HepG2 (cell line): ENCODE measurements around the gene SHISA5. TPM values are rescaled to one million over a fixed set of nuclear protein-coding genes. Genes with fewer than 3 reads are reported as not detected.

Experiments
- AGO1 ChIP-seq: fragments of 200-400 bp; formaldehyde crosslinking; IDR thresholded peaks from 2 replicates; pipeline ENCODE4 v1.6.1; 2017; ENCODE audit warnings: mild to moderate bottlenecking, low read depth, low read length, moderate library complexity; ENCODE audit not compliant: poor library complexity, severe bottlenecking
- GABPB1 ChIP-seq: IDR thresholded peaks from 2 replicates; pipeline ENCODE4 v1.6.1; 2016; ENCODE audit warnings: mild to moderate bottlenecking, missing genetic modification reagents, moderate library complexity, missing compliant biosample characterization
- HNRNPK ChIP-seq: fragments of 200-400 bp; formaldehyde crosslinking; IDR thresholded peaks from 2 replicates; pipeline ENCODE4 v1.6.1; 2018; ENCODE audit warnings: low read length, low read depth, moderate library complexity, mild to moderate bottlenecking; ENCODE audit not compliant: poor library complexity, severe bottlenecking
- HNRNPL ChIP-seq: fragments of 200-400 bp; formaldehyde crosslinking; IDR thresholded peaks from 2 replicates; pipeline ENCODE4 v1.6.1; 2017; ENCODE audit warnings: mild to moderate bottlenecking, low read depth, low read length
- HNRNPLL ChIP-seq: fragments of 200-400 bp; formaldehyde crosslinking; IDR thresholded peaks from 2 replicates; pipeline ENCODE4 v1.6.1; 2017; ENCODE audit warnings: mild to moderate bottlenecking, low read depth, low read length; ENCODE audit not compliant: poor library complexity, severe bottlenecking
- JUNB ChIP-seq: sonication (generic); formaldehyde crosslinking; IDR thresholded peaks from 2 replicates; pipeline ENCODE4 v1.8.0; 2022; ENCODE audit warnings: missing genetic modification reagents, mild to moderate bottlenecking, borderline replicate concordance
- MTF2 ChIP-seq: sonication (generic); formaldehyde crosslinking; IDR thresholded peaks from 2 replicates; pipeline ENCODE4 v1.5.0; 2020; ENCODE audit warnings: missing genetic modification reagents, borderline replicate concordance
- NCOA2 ChIP-seq: sonication (generic); formaldehyde crosslinking; IDR thresholded peaks from 2 replicates; pipeline ENCODE4 v1.8.0; 2022; ENCODE audit warnings: inconsistent platforms
- NFKB2 ChIP-seq: sonication (generic); formaldehyde crosslinking; IDR thresholded peaks from 2 replicates; pipeline ENCODE4 v1.4.0; 2020; ENCODE audit warnings: missing genetic modification reagents, borderline replicate concordance
- PCBP1 ChIP-seq: fragments of 200-400 bp; formaldehyde crosslinking; IDR thresholded peaks from 2 replicates; pipeline ENCODE4 v1.6.1; 2017; ENCODE audit warnings: mild to moderate bottlenecking, low read depth, low read length, borderline replicate concordance
- PITX1 ChIP-seq: sonication (generic); formaldehyde crosslinking; IDR thresholded peaks from 2 replicates; pipeline ENCODE4 v1.5.1; 2020; ENCODE audit warnings: mild to moderate bottlenecking, missing genetic modification reagents
- POLR2AphosphoS2 ChIP-seq: IDR thresholded peaks from 2 replicates; pipeline ENCODE4 v1.6.1; 2011; ENCODE audit warnings: low read depth, low read length, improper control_type of control experiment
- TCF7L2 ChIP-seq: IDR thresholded peaks from 2 replicates; pipeline ENCODE4 v1.6.1; 2011; ENCODE audit warnings: mild to moderate bottlenecking, low read depth, low read length, moderate library complexity
- TMF1 ChIP-seq: sonication (generic); formaldehyde crosslinking; IDR thresholded peaks from 2 replicates; pipeline ENCODE4 v1.8.1; 2022; ENCODE audit warnings: low read depth, missing genetic modification reagents
- ZKSCAN1 ChIP-seq: fragments of 150-350 bp; IDR thresholded peaks from 2 replicates; pipeline ENCODE4 v1.6.1; 2014; ENCODE audit warnings: low read length
- ZNF24 ChIP-seq: fragments of 450-650 bp; IDR thresholded peaks from 2 replicates; pipeline ENCODE4 v1.6.1; 2017; ENCODE audit warnings: antibody characterized with exemption, mild to moderate bottlenecking
- polyA plus RNA-seq, 8 experiments: library from polyadenylated mRNA; depleted of rRNA in 3 of 8; stranded (reverse) in 7 of 8; unstranded in 1 of 8; fragments of >200 nt; fragmentation: Illumina TruSeq in 4 of 8; extraction: Trizol in 4 of 8; gene quantifications; 2 replicates each; pipeline versions ENCODE4 v1.2.1 to v1.2.3, GENCODE V29; 2011 to 2016; ENCODE audit warnings: low read depth in 4 of 8, missing spikeins in 1 of 8, mixed read lengths in 1 of 8; ENCODE audit not compliant: insufficient read depth in 1 of 8
- total RNA-seq, 5 experiments: library from RNA; depleted of rRNA; stranded (reverse); fragments of >200 nt; fragmentation: Illumina TruSeq; extraction: Trizol; gene quantifications; 2 replicates each; pipeline ENCODE4 v1.2.3, GENCODE V29; 2016; ENCODE audit warnings: low read depth in 1 of 5
- TF ChIP-seq, protein P1 (sequence below), 2 experiments: IDR thresholded peaks; 2 replicates each; pipeline ENCODE4 v1.6.1; 2011 to 2012; ENCODE audit warnings: low read length in 2 of 2, borderline replicate concordance in 1 of 2, low read depth in 1 of 2, mild to moderate bottlenecking in 1 of 2, moderate library complexity in 1 of 2
- TF ChIP-seq, protein P2 (sequence below): sonication (generic); formaldehyde crosslinking; IDR thresholded peaks from 2 replicates; pipeline ENCODE4 v1.8.1; 2023; ENCODE audit warnings: mild to moderate bottlenecking, moderate library complexity, missing genetic modification reagents
- TF ChIP-seq, protein P3 (sequence below): sonication (generic); formaldehyde crosslinking; IDR thresholded peaks from 2 replicates; pipeline ENCODE4 v1.9.0; 2022; ENCODE audit warnings: missing genetic modification reagents, mild to moderate bottlenecking, borderline replicate concordance

SHISA5 gene
- total and polyA plus RNA-seq, 2 of the 13 experiments (the other 11 are each of a cell fraction or from before 2014, with no cell fraction given): 75.8 to 91.4 TPM

DNA sequence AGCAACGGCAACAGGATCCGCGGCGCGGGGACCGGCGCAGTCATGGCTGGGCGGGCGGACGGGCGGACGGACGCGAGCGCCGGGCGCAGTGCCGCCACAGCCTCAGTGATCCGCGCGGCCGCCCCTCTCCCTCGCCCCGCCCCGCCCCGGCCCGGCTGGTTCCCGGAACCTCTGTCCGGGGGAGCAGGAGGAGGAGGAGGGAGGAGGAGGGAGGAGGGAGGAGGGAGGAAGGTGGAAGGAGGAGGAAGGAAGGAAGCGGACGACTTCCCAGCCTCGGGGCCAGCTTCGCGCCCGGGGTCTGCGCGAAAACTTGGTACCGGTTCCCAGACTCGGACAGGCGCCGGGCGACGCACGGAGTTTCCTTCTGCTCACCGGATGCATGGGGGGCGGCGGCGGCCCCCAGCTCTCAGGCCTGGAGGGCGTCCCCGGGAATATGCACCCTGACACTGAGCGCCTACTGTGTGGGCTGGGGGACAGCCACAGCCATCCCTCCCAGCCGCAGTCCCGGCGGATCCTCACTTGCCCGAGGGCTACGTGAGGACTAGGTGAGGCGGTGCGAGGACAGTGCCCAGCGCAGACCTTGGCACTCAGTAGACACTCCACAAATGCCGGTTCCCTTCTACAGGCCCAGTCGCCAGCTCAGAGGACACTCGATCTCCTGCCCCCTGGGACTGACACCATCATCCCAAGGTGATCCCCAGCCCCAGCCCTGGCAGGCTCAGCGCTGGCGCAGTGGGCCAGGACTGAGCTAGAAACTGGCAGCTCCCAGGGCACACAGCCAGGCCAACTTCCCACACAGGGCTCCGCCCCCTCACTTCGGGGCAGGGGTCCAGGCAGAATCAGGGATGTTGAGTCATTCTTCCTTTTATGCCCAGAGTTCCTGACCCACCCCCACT is at the start of gene SHISA5 (continued):
- TF ChIP-seq, protein P1, sequence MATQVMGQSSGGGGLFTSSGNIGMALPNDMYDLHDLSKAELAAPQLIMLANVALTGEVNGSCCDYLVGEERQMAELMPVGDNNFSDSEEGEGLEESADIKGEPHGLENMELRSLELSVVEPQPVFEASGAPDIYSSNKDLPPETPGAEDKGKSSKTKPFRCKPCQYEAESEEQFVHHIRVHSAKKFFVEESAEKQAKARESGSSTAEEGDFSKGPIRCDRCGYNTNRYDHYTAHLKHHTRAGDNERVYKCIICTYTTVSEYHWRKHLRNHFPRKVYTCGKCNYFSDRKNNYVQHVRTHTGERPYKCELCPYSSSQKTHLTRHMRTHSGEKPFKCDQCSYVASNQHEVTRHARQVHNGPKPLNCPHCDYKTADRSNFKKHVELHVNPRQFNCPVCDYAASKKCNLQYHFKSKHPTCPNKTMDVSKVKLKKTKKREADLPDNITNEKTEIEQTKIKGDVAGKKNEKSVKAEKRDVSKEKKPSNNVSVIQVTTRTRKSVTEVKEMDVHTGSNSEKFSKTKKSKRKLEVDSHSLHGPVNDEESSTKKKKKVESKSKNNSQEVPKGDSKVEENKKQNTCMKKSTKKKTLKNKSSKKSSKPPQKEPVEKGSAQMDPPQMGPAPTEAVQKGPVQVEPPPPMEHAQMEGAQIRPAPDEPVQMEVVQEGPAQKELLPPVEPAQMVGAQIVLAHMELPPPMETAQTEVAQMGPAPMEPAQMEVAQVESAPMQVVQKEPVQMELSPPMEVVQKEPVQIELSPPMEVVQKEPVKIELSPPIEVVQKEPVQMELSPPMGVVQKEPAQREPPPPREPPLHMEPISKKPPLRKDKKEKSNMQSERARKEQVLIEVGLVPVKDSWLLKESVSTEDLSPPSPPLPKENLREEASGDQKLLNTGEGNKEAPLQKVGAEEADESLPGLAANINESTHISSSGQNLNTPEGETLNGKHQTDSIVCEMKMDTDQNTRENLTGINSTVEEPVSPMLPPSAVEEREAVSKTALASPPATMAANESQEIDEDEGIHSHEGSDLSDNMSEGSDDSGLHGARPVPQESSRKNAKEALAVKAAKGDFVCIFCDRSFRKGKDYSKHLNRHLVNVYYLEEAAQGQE (IDR thresholded peaks at IDR 0.05; ENCODE audit: borderline replicate concordance in 1 of 2, low read depth in 1 of 2, low read length in 2 of 2): no peak
- TF ChIP-seq ZKSCAN1 (0 out of 2 replicates have a peak, but pooled peaks have one; percentile 19), TMF1 (CRISPR knock-in tag) (no peak), HNRNPLL (peak; percentile 39), GABPB1 (peak; percentile 52; the same call in 1 of the 2 replicates), POLR2AphosphoS2 (no peak), PITX1 (CRISPR knock-in tag) (no peak), ZNF24 (no peak), PCBP1 (0 out of 2 replicates have a peak, but pooled peaks have one; percentile 43), NCOA2 (no peak), HNRNPK (peak; percentile 72), JUNB (CRISPR knock-in tag) (no peak), MTF2 (CRISPR knock-in tag) (peak; percentile 58; the same call in 1 of the 2 replicates), TCF7L2 (no peak), AGO1 (peak; percentile 36), HNRNPL (peak; percentile 67; the same call in 1 of the 2 replicates), NFKB2 (CRISPR knock-in tag) (no peak)
- TF ChIP-seq, protein P2, sequence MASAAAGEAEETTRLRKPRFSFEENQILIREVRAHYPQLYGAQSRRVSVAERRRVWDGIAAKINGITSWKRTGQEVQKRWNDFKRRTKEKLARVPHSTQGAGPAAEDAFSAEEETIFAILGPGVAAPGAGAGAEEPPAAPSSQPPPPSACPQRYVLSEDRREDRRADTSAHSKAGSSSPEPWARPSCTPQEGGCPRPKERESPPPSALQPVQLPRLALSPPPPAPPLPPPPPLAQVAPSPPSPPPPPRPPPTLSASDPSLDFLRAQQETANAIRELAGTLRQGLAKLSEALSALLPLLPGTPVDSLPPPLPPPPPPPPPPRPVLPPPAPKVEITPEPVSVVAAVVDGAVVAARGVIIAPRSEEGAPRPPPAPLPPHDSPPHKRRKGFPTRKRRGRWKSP (CRISPR knock-in tag): peak; percentile 38; the same call in 1 of the 2 replicates
- TF ChIP-seq, protein P3, sequence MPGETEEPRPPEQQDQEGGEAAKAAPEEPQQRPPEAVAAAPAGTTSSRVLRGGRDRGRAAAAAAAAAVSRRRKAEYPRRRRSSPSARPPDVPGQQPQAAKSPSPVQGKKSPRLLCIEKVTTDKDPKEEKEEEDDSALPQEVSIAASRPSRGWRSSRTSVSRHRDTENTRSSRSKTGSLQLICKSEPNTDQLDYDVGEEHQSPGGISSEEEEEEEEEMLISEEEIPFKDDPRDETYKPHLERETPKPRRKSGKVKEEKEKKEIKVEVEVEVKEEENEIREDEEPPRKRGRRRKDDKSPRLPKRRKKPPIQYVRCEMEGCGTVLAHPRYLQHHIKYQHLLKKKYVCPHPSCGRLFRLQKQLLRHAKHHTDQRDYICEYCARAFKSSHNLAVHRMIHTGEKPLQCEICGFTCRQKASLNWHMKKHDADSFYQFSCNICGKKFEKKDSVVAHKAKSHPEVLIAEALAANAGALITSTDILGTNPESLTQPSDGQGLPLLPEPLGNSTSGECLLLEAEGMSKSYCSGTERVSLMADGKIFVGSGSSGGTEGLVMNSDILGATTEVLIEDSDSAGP (CRISPR knock-in tag): peak; percentile 51; the same call in 1 of the 2 replicates
